GM18907 (cell line): ENCODE results near the gene ASXL1.
A peak's percentile ranks its signal among the peaks of the same experiment; 100 is the strongest.

Experiments used
- ATAC-seq: cut with Tn5 transposase; IDR thresholded peaks from one replicate; pipeline ENCODE4 v1.9.1; 2021; ENCODE audit warnings: mild to moderate bottlenecking, moderate library complexity; ENCODE audit not compliant: unreplicated experiment

The ASXL1 gene

DNA sequence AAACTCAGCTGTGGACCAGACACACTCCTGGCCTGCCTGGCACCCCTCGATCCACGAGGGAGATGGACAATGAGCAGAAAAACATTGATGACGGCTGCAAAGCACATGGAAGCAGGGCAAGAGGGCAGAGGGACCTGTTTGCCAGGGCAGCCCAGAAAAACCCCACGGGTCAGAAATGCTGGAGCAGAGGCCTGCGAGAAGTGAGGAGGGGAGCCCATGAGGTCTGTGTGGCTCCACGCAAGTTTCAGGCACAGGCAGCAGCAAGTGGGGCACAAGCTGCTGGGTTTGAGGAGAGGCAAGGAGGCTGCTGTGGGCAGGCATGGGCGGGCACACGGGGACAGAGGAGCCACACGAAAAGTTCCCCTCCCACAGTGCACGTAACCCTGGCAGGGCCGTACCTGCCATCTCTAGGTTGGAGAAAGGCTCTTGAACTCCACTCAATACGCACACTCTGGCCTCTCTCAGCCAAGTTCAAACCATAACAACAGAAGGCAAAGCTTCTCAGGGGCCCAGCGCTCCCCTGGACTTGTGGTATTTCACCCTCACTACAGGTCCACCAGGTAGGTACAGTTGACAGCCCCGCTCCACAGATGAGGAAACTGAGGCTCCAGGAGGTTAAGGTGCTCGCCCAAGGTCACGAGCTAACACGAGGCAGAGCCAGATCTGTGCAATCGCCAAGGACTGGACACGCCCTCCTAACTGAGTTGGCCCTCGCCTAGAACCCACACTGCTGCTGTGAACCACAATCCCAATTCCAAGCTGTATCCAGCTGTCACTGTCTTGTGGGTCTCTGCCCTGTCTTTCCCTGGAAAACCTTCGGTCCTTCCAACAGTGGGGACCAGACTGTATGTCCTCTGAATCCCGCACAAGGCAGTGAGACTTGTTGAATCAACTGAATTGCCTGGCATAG, 118.8 kb downstream of the ASXL1 start:
- no peak for ATAC-seq

DNA sequence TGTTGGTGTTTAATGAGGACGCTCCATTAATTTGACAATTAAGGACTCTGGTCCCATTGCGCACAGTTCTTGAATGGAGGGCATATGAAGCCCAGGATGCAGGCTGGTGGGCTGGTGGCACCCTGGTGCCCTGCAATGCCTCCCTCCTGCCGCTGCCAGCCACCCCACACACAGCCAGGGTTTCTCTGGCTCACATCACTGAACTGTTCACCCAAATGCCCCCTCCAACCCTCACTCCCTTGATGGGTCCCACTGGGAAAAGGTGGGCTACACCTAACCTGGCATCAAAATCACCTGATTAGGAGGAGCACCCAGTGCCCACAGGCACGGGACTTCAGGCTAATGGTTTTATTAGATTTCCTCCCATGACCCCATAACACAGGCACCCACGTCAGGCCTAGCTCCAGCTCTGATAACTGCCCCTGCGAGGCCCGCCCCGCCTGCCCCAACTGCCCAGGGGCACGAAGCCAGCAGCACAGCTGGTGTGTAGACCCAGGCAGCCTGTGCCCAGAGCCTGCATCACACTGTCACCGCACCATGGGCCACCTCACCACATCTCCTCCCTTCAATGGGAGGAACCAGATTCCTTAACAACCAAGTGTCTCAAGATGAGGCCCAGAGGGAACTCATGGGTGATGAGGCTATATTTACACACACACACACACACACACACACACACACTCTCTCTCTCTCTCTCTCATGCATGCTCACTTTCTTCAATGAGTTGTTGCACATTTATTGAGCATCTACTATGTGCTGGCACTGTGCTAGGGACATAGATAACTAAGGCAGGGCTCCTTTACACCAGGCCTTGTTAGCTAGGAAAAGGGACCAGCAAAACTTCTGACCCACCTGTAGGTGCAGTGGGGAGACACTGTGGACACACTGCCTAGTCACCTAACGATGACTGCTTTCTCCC, 119.7 kb downstream of the ASXL1 start:
- ATAC-seq: no peak

DNA sequence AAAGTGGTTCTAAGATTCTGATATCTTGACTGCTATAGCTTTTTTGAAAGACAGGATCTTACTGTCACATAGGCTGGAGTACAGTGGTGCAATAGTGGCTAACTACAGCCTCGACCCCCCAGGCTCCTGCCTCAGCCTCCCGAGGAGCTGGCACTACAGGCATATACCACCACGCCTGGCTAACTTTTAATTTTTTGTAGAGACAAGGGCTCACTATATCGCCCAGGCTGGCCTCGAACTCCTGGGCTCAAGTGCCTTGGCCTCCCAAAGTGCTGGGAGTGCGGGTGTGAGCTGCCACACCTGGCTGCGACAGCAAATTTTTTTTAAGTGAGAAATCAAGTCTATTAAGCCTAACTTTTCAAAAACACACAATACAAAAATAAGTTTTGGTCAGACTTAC, 120.4 kb downstream of the ASXL1 start:
- ATAC-seq: no peak

DNA sequence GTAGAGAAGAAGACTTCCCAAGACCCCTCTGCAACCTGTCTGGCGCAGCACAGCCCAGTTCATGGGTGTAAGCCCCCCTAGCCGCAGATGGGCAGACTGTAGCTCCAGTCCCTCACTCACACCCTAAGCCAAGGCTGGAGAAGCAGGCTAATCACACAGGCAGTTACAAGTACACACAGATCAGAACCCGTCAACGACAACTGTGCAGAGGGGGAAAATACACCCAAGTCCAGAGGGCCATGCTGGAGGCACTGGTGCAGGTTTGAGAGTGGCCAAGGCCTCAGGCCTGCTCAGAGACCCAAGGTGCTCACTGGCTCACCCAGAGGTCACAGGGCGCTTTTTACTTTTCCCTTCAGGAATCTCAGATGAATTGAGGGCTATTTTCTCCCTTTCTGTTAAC, 120.9 kb downstream of the ASXL1 start:
- ATAC-seq: no peak

GRCh38 chr20:32479697-32480171, 121.6 kb downstream of the ASXL1 start:
- no peak for ATAC-seq

DNA sequence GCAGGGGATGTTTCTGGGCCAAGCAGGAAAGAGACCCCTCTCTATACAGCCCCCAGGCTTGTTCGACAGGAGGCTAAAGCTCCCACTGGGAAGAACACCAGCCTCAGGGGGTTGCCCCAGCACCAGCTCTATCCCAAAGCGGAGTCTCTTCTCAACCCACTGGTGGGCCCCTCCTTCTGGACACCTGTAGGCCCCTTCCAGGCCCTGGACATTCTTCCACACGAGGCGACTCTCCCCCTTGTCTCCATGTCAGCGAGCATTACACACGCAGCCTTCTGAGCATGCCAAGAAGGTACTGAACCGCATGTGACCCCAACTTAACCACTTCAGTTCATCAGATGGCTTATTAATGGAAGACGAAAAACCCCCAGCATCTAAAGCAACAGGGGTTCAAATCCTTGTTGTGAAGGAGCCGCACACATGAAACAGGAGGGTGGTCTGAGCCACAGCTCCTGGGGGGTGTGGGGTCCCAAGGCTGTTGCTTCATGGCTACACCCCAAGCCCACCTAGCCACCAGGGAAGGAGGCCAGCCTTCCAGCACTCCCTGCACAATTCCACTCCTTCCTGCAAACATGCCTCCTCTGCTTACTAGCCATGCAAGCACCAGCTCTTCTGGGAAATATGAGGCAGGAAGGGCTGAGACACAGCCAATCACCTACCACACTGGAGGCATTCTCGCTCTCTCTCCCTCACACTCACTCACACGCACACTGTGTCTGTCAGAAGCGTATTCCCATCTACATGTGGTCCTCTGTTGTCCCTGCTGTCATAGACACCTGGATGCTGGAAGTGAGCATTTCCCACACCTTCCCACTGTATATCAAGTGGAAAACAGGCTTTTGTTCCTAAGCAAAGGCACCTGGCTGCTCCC, 122.5 kb downstream of the ASXL1 start:
- no peak for ATAC-seq

DNA sequence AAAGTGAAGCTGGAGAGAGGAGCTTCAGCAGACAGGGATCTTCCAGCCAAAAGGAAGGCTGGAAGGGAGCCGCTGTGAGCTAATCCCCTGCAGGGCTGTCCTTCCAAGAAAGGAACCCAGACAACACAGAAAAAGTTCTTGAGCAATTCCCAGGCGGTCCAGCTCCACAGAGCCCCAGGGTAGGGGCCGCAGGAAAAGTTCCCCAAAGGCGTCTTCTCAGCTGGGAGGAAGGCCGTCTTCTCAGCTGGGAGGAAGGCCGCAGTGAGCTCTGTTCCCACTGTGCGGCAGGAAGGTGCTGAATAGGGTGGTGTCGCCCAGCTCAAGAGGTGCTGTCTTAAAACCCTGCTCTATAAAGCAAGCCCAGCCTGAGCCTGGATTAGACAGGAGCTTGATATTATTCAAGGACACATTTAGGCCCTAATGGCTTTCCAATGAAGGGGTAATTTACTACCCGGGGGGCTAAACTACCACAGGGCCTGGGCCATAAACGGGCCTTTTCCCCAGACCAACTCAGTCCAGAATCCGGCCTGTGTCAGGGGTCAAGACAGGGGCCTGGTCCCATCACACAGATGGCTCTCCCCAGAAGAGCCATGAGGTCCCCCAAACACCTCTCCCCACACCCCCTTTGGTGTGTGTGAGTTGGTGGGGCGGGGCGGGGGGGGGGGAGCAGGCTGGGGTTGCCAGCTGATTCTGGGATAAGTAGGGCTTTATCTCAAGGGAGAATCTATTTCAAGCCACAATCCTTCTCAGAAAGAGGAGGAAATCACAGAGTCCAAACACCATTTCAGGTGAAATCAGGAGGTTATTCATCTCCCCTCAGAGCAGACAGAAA, 123.4 kb downstream of the ASXL1 start:
- ATAC-seq: no peak

- ATAC-seq: no peak
These were observed 124.0 kb downstream of the ASXL1 start for GRCh38 chr20:32482143-32482441.

DNA sequence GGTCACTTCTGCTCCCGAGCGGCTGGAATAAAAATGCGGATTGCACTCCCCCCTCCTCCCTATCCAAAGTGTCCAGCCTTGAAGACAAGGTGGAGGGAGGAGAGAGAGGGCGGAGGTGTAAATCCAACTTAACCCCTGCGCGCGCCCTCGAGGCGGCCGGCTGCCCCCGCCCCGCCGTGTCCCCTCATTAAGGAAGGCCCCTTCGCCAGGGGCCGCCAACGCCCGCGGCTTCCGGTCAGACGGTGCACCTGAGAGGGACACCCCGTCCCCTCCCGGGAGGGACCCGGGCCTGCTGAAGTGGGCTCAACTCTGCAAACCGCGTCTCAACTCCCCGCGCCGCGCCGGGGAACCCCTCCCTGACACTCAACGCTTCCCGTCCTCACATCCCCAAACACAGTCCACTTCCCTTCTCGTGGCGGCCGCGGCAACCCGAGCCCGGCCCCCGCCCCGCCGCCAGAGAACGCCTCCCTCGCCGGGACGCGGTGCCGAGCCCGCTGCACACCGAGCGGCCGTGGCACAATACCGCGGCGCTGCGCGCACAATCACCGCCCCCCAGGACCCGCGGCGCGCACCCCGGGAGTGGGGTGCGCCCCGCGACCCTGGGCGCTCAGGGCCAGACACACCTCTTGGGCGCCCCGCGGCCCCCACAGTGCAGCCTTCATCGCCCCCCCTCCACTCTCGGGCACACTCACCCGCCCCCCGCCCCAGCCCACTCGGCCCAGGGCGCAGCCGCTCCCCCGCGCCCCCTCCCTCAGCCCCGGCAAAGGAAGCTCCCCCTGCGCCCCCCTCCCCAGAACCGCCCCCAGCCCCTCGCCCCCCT, 124.5 kb downstream of the ASXL1 start:
- ATAC-seq: no peak

- ATAC-seq: no peak
These were observed 125.5 kb downstream of the ASXL1 start for GRCh38 chr20:32483351-32484224.

DNA sequence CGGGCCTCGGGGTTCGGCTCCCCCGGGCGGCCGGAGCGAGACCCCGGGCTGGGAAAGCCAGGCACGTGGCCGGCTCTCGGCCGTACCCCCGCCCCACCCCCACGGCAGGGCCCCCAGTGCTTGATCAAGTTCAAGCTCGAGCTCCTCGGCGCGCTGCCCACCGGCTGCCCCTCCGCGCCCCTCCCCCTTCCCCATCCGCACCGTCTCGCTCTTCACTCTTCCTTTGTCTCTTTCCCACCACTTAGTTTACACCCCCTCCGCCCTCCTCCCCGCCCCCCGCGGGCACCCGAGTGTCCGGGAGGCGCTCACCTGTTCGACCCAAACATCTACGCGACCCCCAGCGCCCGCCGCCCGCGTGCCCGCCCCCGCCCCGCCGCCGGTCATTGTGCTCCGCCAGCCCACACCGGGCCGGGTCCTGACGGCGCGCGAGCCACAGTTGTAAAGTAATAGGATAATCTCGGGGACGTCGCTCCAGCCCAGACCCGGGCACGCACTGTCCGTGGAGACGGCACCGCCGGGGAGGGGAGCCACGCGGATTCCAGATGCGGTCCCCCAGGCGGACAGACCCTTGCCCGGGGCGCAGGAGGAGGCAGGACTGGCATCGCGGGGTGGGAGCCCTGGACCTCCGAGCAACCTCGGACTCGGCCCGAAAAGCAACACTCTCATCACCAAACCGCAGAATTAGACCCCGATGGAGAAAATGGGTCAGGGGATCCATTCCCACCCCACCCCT, 126.3 kb downstream of the ASXL1 start:
- no peak for ATAC-seq

GRCh38 chr20:32484958-32485769, 127.0 kb downstream of the ASXL1 start:
- peak; percentile 79 for ATAC-seq

DNA sequence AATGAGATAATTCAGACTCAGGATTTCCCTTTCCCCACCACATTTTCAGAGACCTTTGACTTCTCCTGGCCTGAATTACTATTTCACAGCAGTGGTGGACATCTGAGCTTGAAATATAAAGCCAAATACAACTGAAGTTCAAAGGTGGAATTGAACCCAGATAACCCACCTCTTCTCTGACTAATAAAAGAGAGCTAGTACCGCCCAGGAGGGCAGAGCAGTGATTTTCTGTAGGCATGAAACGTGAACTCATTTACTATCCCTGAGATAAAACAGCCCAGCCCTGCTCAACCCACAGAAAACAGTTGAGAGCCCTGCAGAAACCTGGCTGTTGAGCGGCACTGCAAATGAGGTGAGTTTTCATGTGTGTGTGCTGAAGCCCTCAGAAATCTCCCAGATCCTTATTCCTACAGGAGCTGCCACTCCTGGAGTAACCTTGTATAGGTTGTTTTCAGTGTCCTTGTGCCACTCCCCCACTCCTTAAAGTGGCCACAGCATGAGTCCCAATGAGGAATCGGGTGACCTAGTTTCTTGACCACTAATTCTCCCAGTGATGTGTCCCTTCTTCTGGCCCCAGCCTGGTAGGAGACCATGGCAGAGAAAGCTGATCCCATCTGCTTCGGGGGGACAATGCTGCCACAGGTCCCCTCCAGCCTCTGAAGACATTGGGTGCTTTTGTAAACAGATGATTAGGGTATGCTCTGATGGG, 127.8 kb downstream of the ASXL1 start:
- no peak for ATAC-seq

GRCh38 chr20:32487381-32487780, 129.2 kb downstream of the ASXL1 start:
- ATAC-seq: no peak

GRCh38 chr20:32488066-32488838, 130.1 kb downstream of the ASXL1 start:
- no peak for ATAC-seq
